Peyer's patch (tissue), 4 donors: Measurements from ENCODE around the gene DDX42.

Experiments
- POLR2A ChIP-seq, 2 donors: fragments of 450-650 bp; IDR thresholded peaks; one replicate each; pipeline ENCODE4 v1.5.1; 2017; ENCODE audit warnings: antibody characterized with exemption in 2 of 2, mild to moderate bottlenecking in 2 of 2, moderate library complexity in 2 of 2
- TF ChIP-seq, protein P1 (sequence below), 6 experiments: fragments of 450-650 bp in 4 of 6; fragments of 200-600 bp in 2 of 6; sonication (generic) in 1 of 6; IDR thresholded peaks; one replicate each; pipeline ENCODE4 v1.5.1; 2017 to 2019; ENCODE audit warnings: antibody characterized with exemption in 6 of 6, mild to moderate bottlenecking in 3 of 6, moderate library complexity in 1 of 6

DNA sequence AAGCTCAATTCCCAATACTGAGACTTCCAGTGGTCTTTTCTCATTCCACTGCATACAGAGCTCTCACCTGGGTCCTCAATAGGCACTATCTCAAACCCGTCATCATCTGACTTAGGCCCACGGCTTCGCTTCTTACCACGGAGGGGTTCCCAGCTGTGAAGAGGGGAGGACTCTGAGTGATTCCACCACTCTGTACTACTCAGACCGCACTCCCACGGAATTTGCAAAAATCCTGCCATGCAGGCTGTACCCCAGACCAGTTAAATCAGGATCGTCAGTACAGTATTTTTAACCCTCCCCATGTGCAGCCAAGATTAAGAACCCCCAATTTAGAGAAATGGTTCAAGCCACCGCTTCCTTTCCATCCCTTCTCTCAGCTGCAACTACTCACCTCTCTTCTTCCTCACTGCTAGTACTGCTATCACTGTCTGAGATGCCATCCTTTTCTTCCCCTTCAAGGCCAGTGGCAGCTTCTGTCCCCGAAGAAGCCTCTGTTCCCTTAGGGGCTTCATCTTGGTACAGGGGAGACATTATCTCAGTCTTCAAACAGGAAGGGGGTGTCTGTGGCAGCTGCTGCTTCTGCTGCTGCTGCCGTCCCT is 47.1 kb downstream of the DDX42 start:
- TF ChIP-seq, protein P1, sequence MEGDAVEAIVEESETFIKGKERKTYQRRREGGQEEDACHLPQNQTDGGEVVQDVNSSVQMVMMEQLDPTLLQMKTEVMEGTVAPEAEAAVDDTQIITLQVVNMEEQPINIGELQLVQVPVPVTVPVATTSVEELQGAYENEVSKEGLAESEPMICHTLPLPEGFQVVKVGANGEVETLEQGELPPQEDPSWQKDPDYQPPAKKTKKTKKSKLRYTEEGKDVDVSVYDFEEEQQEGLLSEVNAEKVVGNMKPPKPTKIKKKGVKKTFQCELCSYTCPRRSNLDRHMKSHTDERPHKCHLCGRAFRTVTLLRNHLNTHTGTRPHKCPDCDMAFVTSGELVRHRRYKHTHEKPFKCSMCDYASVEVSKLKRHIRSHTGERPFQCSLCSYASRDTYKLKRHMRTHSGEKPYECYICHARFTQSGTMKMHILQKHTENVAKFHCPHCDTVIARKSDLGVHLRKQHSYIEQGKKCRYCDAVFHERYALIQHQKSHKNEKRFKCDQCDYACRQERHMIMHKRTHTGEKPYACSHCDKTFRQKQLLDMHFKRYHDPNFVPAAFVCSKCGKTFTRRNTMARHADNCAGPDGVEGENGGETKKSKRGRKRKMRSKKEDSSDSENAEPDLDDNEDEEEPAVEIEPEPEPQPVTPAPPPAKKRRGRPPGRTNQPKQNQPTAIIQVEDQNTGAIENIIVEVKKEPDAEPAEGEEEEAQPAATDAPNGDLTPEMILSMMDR (IDR thresholded peaks at IDR 0.05), result no peak
- TF ChIP-seq POLR2A (IDR thresholded peaks at IDR 0.05), result no peak
